Subcutaneous adipose tissue (tissue), 4 donors: ENCODE measurements around the gene NFATC1. TPM values are rescaled to one million over a fixed set of nuclear protein-coding genes. Genes with fewer than 3 reads are reported as not detected.

ENCODE experiments used
- total RNA-seq, 4 donors: library from RNA; depleted of rRNA; stranded (reverse); fragments of >200 nt; gene quantifications; one replicate each; pipeline ENCODE4 v1.1.0, GENCODE V29; 2016
- TF ChIP-seq, protein P1 (sequence below): fragments of 450-650 bp; IDR thresholded peaks from one replicate; pipeline ENCODE4 v1.5.1; 2016; ENCODE audit warnings: low read depth, mild to moderate bottlenecking, control low read depth, antibody characterized with exemption, moderate library complexity

The NFATC1 gene
- total RNA-seq, 4 donors from 2014 or later, result 9.8 to 17.2 (median 11.5) TPM

DNA sequence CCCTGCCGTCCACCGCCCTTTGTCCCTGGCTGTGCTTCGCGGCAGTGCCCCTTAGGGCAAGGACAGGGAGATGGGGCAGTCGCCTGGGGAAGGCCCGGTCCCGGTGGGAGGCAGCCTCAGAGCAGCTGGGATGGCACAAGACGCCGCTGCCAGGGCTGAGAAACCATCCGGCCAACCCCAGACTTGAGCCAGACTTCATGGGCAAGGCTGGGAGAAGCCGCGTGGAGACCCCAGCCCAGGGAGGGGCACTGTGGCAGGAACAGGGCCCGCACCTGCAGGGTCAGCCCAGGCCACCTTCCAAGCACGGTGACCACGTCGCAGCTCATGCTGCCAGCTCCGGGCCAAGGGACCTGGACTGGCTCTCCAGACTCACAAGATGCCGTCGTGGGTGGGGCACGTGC, 84.0 kb downstream of the NFATC1 start:
- TF ChIP-seq, protein P1, sequence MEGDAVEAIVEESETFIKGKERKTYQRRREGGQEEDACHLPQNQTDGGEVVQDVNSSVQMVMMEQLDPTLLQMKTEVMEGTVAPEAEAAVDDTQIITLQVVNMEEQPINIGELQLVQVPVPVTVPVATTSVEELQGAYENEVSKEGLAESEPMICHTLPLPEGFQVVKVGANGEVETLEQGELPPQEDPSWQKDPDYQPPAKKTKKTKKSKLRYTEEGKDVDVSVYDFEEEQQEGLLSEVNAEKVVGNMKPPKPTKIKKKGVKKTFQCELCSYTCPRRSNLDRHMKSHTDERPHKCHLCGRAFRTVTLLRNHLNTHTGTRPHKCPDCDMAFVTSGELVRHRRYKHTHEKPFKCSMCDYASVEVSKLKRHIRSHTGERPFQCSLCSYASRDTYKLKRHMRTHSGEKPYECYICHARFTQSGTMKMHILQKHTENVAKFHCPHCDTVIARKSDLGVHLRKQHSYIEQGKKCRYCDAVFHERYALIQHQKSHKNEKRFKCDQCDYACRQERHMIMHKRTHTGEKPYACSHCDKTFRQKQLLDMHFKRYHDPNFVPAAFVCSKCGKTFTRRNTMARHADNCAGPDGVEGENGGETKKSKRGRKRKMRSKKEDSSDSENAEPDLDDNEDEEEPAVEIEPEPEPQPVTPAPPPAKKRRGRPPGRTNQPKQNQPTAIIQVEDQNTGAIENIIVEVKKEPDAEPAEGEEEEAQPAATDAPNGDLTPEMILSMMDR, result no peak

DNA sequence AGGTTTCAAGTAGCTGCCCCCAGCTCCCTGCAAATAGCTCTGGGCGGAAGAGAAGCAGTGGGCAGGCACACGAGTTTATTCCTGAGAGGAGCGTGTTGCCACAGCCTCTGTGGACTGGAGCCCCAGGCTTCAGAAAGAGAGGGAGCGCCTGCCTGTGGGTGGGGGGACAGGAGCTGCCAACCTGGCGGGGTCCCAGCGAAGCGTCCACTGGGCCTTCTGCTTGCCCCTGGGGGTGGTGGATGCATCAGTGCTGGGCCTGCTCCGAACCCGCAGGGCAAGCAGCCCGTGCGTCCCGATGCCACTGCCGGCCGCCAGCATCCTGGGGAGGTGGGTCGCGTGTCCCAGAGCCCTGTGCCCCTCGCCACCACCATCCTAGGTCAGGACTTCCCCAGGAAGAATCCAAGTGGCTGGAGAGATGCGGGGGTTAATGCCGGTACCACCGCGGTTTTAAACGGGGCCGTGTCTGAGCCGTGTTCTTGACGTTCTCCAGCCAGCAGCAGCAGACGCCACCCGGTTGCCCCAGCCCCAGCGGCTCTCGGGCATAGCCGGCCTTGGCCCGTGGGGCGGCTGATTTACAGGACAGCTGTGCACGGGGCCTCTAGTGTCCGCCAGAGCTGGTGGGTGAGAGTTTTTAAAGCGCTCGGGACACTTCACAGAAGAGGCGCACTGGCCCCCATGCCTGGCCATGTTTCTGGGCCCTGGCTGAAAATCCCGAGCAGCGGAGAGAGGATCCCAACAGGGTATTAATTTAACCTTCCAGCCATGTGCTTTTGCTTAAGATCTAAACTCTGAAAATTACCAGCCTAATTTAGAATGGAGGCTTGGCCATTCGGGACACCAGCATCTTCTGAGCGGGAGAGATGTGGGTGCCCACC, 84.7 kb downstream of the NFATC1 start:
- TF ChIP-seq, protein P1, result no peak

DNA sequence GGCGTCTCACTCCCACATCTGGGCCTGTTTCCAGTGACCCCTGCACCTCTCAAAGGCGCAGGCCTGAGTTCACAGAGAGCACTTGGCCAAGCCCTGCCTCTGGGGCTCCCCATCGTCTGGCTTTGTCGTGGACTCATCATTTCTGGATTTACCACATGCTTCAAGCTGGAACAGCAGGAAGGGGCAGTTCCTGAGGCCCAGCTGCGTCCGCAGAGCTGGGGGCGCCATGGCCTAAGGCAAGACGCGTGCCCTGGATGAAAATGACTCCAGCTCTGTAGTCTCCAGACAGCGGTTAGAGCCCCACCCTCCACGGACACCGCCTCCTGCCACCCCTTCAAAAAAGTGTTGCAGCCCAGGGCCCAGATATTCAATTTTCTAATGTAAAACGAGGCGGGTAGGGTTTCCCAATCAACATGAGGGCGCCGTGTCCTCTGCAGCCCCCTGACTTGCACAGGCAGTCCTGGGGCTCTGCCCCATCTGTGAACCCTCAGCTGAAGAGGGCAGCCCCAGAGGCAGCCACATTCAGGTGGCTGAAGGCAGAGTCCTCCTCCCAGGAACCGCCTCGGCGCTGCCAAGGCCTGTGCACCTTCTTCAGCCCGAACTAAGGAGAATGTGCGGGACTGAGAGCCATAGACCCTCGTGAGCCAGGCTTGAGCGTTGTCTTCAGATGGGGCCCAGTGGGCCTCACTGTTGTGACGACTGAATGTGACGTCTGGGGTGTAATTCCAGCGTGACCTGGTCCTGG, 85.5 kb downstream of the NFATC1 start:
- TF ChIP-seq, protein P1, result no peak

DNA sequence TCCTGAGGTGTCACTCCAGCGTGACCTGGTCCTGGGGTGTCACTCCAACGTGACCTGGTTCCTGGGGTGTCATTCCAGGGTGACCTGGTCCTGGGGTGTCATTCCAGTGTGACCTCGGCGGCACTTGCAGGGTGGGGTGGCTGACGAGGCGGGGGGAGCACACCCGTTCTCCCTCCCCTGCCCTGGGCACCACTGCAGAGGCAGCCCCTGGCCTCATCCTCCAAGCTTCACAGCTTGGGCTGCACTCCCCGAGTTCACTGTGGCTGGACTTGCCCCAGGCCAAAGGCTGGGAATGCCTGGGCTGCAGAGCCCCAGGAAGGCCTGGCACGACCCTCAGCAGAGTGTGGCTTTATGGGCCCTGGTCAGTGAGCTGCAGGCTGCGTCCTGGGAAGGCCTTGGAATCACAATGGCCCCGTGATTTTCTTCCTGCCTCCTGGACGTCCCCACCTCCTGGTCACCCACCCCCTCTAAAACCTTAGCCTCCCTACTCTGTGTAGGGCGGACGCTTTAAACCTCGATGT, 88.3 kb downstream of the NFATC1 start:
- TF ChIP-seq, protein P1, result no peak

DNA sequence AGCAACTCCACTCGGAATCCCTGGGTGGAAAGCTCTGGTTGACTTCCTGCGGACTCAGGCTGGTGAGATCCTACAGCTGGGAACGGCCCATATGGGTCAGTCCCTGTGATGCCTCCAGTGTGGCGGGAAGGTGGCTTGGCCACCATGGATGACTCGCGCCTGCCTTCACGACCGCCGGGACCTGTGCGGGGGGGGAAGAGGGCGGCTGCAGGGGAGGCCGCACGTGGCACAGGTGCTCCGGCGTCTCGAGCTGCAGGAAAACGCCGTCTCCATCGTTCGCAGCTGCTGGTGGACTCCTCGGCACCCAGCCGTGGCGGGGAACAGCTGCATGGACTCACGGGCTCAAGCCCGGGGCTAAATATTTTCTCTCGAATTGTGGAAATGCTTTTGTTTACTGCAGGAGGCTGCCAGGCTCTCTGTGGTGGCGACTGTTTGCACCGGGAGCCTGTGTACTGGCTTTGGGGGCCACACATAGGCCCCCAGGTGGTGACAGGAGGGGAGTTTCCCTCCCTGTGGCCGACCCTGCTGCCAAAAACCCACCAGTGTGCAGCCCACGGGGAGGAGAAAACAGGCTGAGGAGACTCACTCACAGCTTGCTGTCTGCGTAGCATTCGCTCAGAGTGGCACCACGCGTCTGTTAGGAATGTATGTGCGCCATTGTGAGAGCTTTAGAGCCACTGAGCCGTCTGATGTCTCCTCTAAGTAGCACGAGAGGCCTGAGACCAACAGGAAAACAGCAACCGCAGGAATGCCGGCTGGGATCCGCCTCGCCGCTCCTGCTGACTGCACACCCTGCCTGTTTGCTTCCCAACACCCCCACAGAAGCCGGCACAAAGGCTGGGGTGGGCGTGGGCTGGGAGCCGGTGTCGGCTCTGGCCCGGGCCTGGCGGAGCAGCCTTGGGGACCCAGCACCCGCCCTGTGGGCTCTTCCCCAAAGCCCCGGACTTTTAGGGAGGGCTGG, 89.2 kb downstream of the NFATC1 start:
- TF ChIP-seq, protein P1, result no peak

DNA sequence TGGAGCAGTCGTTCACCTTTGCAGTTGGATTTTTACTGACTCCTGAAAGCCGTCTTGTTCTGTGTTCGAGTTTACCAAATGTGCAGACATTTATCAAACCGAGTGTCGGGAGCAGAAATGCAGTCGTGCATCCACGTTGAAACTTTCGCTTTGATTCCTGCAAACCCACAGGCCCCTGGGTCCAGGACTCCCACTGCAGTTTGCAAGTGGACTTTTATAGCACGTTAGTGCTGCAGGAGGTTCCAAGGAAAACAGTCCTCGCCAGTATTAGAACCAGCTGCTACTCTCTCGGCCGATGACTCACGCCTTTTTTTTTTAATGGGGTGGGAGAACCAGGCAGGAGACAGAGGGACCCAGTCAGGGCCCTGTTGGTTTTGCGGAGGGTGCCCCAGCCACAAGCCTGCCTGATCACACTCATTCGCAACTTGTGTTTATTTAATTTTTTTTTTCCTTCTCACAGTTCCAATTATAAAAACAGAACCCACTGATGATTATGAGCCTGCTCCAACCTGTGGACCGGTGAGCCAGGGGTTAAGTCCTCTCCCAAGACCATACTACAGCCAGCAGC, 90.1 kb downstream of the NFATC1 start:
- TF ChIP-seq, protein P1, result no peak
